Measurements from ENCODE around the gene XPNPEP2.
"Not testable (repeated sequence)": the region's sequence is repeated elsewhere in the genome, so short reads cannot be mapped to it uniquely, and the experiment has no call there.

The XPNPEP2 gene

DNA sequence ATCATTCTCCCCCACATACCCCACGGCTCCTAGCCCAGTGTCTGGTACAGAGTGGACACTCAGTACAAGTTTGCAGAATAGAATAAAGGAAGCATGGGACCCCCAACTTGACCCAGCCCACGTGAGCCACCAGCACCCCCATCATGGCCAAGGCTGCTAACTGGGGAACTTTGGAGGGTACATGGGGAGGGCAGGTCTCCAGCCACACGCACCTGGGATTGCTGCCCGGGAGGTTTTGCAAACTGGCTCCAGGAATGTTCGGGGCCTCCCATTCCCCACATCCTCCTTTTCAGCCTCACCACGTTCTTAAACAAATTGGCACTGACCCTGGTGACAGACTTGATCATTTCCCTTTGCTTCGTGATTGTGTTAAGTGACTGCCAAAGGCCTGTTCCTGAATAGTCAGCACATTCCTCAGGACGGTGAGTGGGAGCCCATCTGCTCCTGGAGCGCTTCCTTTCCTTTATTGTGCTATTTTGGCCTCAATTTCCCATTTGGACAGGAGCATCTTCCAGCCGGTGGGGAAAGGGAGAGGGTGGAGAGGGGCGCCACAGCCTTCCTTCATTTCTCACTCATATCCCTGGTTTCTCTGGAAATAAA is 18.7 kb upstream of the XPNPEP2 start:
- DNase-seq = no peak

DNA sequence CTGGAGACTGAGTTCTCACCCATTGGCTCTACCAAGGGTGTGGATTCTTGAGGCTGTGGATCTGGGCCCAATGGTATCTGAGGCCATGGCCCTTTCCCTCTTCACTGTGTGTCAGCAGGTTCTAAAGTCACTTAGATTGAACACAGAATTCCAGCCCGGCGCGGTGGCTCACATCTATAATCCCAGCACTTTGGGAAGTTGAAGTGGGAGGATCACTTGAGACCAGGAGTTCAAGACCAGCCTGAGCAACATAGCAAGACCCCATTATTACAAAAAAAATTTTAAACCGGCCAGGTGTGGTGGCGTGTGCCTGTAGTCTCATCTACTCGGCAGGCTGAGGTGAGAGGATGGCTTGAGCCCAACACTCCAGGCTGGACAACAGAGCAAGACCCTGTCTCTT is 18.0 kb upstream of the XPNPEP2 start:
- no peak for DNase-seq

- DNase-seq = no peak
Measured at GRCh38 chrX:129721414-129721813, 17.4 kb upstream of the XPNPEP2 start.

DNA sequence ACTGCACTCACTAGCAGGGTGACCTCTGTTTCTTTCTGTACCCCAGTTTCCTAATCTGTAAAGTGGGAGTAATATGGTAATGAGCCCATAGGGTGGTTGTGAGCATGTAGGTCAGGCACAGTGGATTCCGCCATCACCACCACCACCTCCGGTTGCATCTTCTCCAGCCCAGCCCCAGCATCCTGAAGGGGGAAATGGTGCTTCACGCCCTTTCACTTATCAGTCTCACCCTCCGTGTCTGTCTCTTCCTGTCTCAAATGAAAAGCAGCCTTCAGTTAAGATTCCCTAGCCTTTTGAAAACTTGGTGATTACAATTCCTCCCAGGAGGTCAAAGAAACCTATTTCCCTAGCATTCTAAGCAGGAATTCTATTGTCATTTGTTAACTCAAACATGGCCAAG is 16.9 kb upstream of the XPNPEP2 start:
- DNase-seq = no peak

DNA sequence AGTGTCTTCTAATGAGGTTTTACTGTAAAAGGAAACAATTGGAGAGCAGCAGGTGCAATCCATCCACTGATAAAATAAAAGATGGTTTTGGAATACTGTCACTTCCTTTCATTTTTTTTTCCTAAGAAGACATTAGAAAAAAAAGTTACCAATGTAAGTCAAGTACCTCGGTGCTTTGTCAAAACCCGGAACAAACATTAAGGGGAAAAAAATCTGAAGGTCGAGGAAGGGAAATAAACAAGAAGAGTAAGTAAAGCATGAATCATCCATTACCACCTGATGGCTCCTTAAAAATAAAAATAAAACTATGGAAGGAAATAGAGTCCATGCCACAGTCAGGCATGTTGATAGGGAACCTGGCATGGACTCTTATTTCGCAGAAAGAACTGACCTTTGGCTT is 15.3 kb upstream of the XPNPEP2 start:
- no peak for DNase-seq

DNA sequence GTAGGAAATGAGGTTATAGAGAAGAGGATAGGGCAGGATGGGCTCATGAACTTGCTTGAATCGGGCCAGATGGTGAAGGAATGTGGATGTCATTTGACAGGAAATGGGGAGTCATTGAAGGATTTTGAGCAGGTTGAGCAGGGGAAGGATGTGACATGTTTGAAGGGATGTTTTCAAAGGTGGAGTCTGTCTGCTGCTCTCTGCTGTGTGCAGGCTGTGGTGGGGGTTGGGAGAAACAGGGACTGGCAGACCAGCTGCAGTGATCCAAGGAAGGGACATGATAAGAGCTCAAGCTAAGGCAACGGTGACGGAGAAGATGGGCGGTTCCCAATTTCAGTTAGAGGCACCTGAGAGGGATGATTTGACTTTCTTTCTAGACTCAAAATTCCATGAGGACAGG is 14.0 kb upstream of the XPNPEP2 start:
- no peak for DNase-seq

DNA sequence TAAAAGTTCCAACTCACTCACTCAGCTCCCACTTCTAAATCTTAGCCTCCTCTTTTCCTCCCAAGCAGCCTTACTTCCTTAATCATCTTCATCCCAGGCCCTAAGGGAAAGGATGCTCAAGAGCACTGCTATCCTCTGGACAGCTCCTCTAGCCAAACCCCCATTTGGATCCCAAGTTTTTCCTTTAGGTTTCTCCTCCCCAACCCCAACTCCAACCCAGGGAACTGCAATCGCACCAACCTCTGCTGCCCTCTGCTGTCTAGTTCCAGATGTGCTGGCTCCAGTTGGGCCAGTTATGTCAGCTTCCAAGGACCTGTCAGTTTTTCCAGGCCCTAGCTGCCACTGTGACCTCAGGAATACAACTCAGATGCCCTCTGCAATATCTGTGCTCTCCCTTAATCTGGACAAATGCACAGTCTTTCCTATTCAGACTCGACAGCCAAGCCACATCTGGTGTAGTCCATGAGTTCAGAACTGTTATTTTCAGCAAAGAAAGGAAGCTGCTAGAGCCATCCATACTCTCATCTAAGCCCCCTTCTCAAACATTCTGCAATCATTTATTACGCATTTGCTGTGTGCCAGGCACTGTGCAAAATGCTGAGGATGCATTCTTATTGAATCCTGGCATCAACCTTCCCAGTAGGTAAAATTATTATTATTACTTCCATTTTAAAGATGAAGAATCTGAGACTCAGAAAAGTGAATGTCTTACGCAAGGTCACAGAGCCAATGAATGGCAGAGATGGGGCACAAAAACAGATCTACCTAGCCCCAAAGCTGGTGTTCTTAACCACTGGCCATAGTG is 12.3 kb upstream of the XPNPEP2 start:
- peak; percentile 81 for DNase-seq

- no peak for DNase-seq
Measured at GRCh38 chrX:129728061-129728460, 10.7 kb upstream of the XPNPEP2 start.

GRCh38 chrX:129731228-129731627 is 7.6 kb upstream of the XPNPEP2 start:
- DNase-seq = no peak

- no peak for DNase-seq
Measured at GRCh38 chrX:129732857-129733256, 5.9 kb upstream of the XPNPEP2 start.

DNA sequence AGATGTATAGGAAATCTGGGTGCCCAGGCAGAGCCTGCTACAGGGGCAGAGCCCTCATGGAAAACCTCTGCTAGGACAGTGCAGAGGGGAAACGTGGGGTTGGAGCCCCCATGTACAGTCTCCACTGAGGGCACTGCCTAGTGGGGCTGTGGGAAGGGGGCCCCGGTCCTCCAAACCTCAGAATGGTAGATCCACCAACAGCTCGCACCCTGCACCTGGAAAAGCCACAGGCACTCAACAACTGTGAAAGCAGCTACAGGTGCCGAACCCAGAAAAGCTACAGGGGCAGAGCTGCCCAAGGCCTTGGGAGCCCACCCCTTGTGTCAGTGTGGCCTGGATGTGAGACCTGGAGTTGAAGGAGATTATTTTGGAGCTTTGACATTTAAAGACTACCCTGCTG is 5.4 kb upstream of the XPNPEP2 start:
- no peak for DNase-seq

- no peak for DNase-seq
Measured at GRCh38 chrX:129736491-129736890, 2.3 kb upstream of the XPNPEP2 start.

DNA sequence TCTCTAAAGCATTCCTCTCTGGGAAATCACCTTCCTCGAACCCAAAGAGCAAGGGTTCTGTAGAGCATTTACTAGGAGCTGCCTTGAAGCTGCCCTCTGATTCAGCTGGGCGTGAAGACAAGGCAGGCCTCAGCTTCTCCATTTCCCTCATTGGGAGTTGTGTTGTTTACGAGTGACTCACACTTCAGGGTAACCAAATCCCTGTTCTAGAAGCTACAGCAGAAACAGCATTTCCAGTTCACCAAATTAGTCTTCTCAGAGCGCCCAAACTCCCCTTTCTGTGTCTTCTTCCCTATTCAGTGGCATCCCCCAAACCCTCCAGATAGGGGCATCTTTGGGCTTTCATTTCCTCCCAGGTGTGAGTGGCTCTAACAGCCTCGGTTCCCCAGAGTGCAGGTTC is 863 bp upstream of the XPNPEP2 start:
- no peak for DNase-seq

DNA sequence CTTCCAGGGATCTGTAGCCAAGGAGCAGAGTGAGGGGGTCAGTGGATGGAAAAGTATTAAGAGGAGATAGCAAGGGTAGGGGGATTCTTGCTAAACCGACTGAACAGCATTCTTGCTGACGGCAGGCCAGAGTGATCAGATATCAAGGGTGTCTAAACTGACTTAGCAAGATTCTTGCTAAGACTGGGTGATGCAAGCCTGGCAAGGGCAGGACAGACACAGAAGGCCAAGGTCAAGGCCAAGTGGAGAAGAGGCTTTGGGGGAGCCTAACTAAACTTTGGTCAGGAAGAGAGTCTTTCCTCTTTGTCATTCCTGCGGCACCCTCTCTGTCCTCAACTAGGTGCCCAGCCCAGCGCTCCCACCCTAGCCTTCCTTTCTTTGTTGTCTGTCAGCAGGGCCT is 799 bp downstream of the XPNPEP2 start:
- no peak for DNase-seq

- DNase-seq = no peak
Measured at GRCh38 chrX:129741880-129742758, 3.3 kb downstream of the XPNPEP2 start.

DNA sequence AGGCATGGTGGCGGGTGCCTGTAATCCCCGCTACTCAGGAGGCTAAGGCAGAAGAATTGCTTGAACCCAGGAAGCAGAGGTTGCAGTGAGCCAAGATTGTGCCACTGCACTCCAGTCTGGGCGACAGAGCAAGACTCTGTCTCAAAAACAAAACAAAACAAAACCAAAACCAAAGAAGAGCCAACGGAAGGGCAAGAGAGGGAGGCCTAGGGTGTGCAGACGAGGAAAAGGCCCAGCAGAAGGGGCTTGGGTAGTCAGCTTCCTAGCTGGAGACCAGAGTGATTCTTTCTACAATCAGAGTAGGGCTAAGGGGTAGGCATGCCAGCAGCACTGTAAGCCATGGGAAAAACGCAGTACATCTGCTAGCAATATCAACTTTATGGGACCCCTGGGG is 4.0 kb downstream of the XPNPEP2 start:
- not testable (repeated sequence) for DNase-seq

DNA sequence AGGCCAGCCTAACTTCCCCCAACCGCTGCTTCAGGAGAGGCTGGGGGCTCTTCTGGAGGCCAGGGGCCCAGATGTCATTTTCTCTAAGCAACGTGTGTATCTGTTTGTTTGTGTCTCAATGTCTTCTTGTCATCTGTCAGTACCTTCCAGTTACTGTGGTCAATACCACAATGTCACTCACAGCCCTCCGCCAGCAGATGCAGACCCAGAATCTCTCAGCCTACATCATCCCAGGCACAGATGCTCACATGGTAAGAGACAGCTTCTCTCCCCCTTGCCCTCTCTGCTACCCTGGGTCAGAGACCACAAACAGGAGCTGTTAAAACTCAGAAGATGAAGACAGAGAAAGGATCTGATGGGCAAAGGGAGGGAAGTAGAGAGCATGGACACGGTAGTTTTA is 5.0 kb downstream of the XPNPEP2 start:
- no peak for DNase-seq

DNA sequence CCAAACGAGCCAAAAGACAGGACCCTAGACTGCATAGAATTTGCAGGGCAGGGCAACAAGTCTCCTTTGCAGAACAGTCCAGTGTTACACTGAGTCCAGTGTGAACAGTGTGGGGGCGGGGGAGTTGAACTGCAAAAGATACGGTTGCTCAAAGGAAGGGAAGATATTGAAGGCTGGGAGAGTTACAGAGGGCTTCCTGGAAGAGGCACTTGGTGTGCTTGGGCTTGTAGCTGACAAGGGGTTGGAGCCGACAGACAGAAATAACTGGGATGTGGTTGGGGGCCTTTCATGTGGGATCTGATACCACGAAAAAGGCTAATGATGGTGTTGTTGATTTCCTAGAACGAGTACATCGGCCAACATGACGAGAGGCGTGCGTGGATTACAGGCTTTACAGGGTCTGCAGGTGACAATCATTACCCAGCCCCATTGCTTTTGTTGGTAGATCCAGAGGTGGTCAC is 6.1 kb downstream of the XPNPEP2 start:
- DNase-seq = no peak

DNA sequence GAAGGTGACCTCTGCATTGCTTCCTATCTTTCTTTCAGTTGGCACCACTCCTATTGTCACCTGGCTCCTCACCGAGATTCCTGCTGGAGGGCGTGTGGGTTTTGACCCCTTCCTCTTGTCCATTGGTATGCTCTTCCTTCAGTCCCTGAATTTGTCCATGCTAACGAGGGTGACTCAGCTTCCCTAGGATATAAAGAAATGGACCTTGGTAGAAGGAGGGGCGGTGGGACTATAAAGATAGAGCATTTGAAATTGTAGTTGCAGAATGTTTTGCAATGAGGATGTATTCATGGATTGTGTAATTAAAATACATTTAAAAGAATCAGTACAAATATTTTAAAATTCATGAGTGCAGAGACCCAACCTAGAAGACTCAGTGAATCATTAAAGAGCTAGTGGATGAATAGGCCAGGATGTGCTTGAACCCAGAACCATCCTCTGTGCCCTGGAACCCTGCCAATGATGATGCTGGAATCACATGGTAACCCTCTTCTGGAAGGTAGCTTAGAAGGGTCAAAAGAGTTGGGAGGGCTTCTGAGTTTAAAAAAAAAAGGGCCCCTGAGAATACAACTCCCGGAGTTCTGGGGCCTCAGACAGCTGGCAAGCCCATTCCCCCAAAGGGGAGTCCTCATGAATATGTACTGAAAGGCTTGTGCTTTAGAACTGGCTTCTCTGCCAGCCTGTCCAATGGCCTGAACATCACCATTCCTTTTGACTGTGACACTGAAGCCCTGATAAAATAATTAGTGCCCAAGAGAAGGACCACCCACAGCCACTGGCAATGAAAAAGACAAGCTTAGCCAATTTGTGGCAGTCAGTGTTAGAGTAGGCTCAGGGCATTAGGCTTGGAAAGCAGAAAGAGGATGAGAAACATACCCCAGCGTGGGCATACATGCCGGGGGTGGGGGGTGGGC is 8.0 kb downstream of the XPNPEP2 start:
- no peak for DNase-seq

GRCh38 chrX:129747533-129747932 is 8.8 kb downstream of the XPNPEP2 start:
- DNase-seq = no peak

DNA sequence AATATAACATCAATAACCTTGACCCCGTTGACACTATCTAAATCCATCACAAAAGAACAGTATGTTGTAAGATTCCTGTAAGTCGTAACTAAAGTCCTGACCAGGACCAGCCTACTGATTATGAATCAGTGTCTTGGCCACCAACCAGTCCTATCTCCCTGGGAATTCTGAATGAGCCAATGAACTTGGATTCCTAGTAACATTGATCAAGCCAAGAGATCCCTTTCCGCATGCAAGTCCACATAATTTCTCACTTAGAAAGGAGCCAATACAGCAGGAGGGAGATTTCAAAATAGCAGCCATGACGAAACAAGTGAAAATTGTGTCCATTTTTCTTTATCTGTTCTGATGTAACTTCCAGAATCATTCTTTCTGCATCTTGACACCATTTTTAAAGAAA is 9.5 kb downstream of the XPNPEP2 start:
- no peak for DNase-seq

GRCh38 chrX:129749069-129749468 is 10.3 kb downstream of the XPNPEP2 start:
- DNase-seq = no peak

- DNase-seq = no peak
Measured at GRCh38 chrX:129750971-129751370, 12.2 kb downstream of the XPNPEP2 start.
